ENCODE results near the gene P3H1. TPM values are rescaled to one million over a fixed set of nuclear protein-coding genes. Genes with fewer than 3 reads are reported as not detected.

Gene P3H1
- total RNA-seq, 1 experiment from 2014 or later, result 32.5 TPM

Other genes with a start within 250 kb of the P3H1 start
- 86.2 and 87.9 TPM in 2 replicates for gene PPIH, start 108.6 kb downstream of the P3H1 start, total RNA-seq (2014; rRNA removed; shearing (Covaris generic))
- gene YBX1, start 84.6 kb downstream of the P3H1 start, total RNA-seq (2014; rRNA removed; shearing (Covaris generic)), result 1,196 and 1,492 TPM in 2 replicates
- 0.03 TPM in 1 of 2 replicates, not detected in the other for gene CLDN19, start 26.8 kb downstream of the P3H1 start, total RNA-seq (2014; rRNA removed; shearing (Covaris generic))
- gene C1orf50, start 221 bp upstream of the P3H1 start, total RNA-seq (2014; rRNA removed; shearing (Covaris generic)), result 4.7 and 9.2 TPM in 2 replicates
- gene TMEM269, start 18.0 kb upstream of the P3H1 start, total RNA-seq (2014; rRNA removed; shearing (Covaris generic)), result 0.80 TPM in 1 of 2 replicates, not detected in the other
- gene ERMAP, start 50.1 kb upstream of the P3H1 start, total RNA-seq (2014; rRNA removed; shearing (Covaris generic)), result 5.3 and 8.1 TPM in 2 replicates
- 19.9 and 20.8 TPM in 2 replicates for gene SVBP, start 50.4 kb upstream of the P3H1 start, total RNA-seq (2014; rRNA removed; shearing (Covaris generic))
- 23.9 and 24.4 TPM in 2 replicates for gene ZNF691, start 79.6 kb upstream of the P3H1 start, total RNA-seq (2014; rRNA removed; shearing (Covaris generic))
- 51.9 and 70.1 TPM in 2 replicates for gene SLC2A1, start 191.8 kb upstream of the P3H1 start, total RNA-seq (2014; rRNA removed; shearing (Covaris generic))